B cell (primary cell): Measurements from ENCODE around the gene TRERF1. TPM values are rescaled to one million over a fixed set of nuclear protein-coding genes. Genes with fewer than 3 reads are reported as not detected.

ENCODE experiments used
- ATAC-seq: fragments of 200-7000 bp; cut with Tn5 transposase; one replicate; pipeline ENCODE4 v1.10.0; 2021; ENCODE audit warnings: low read depth, mild to moderate bottlenecking, moderate number of reproducible peaks, moderate library complexity
- CTCF ChIA-PET: fragments of 350-600 bp; sonication (Branson Sonifier 250); formaldehyde crosslinking; loops from one replicate; lab custom pipeline; 2021; ENCODE audit warnings: antibody characterized with exemption, inconsistent platforms; lab: Charles Lee
- POLR2A ChIA-PET: fragments of 350-600 bp; sonication (Branson Sonifier 250); formaldehyde crosslinking; loops from one replicate; lab custom pipeline; 2021; ENCODE audit warnings: antibody characterized with exemption; lab: Charles Lee
- DNase-seq: peaks from one replicate; pipeline ENCODE4 v3.0.0; 2013
- H2AFZ ChIP-seq: 2 replicates; pipeline ENCODE4 v1.6.1; 2012; ENCODE audit warnings: mild to moderate bottlenecking, low read depth, low read length; ENCODE audit not compliant: insufficient read depth, poor library complexity, severe bottlenecking
- H3K27ac ChIP-seq, 2 donors: 1 replicate in 1 of 2; 2 replicates in 1 of 2; pipeline ENCODE4 v1.5.1; 2012 to 2013; ENCODE audit warnings: low read length in 2 of 2, mild to moderate bottlenecking in 2 of 2, moderate library complexity in 1 of 2
- H3K27me3 ChIP-seq, 4 experiments: fragments of 200-600 bp in 1 of 4; sonication (generic) in 1 of 4; replicated peaks in 1 of 4; 1 replicate in 2 of 4; 2 replicates in 2 of 4; pipeline versions ENCODE4 v1.6.1 to v1.7.0; 2013 to 2016; ENCODE audit warnings: low read length in 3 of 4, mild to moderate bottlenecking in 2 of 4, mixed read lengths in 1 of 4, moderate library complexity in 1 of 4; ENCODE audit not compliant: insufficient read depth in 4 of 4, control insufficient read depth in 3 of 4; ENCODE audit errors: control extremely low read depth in 1 of 4
- H3K36me3 ChIP-seq, 2 experiments: replicated peaks in 1 of 2; 1 replicate in 1 of 2; 2 replicates in 1 of 2; pipeline versions ENCODE4 v1.6.1 to v1.7.1; 2013; ENCODE audit warnings: low read length in 1 of 2; ENCODE audit not compliant: insufficient read depth in 2 of 2, control insufficient read depth in 1 of 2; ENCODE audit errors: control extremely low read depth in 1 of 2, extremely low read depth in 1 of 2
- H3K4me1 ChIP-seq, 2 donors: fragments of 200-600 bp in 1 of 2; sonication (generic) in 1 of 2; 1 replicate in 1 of 2; 2 replicates in 1 of 2; pipeline versions ENCODE4 v1.5.1 to v1.6.1; 2013 to 2017; ENCODE audit warnings: low read length in 2 of 2; ENCODE audit not compliant: control insufficient read depth in 2 of 2, insufficient read depth in 2 of 2
- H3K4me2 ChIP-seq: replicated peaks from 2 replicates; pipeline ENCODE3; 2012; ENCODE audit warnings: mild to moderate bottlenecking, low read depth, low read length; ENCODE audit not compliant: poor library complexity, severe bottlenecking
- H3K4me3 ChIP-seq, 5 experiments: fragments of 200-600 bp in 1 of 5; sonication (generic) in 1 of 5; 1 replicate in 3 of 5; 2 replicates in 2 of 5; pipeline versions ENCODE4 v1.5.1 to v1.7.0; 2011 to 2016; ENCODE audit warnings: low read length in 4 of 5, mild to moderate bottlenecking in 4 of 5, low read depth in 2 of 5, control low read depth in 1 of 5, moderate library complexity in 1 of 5; ENCODE audit not compliant: insufficient read depth in 1 of 5; ENCODE audit errors: control extremely low read depth in 1 of 5, extremely low read depth in 1 of 5
- H3K79me2 ChIP-seq: fragments of 200-600 bp; sonication (generic); one replicate; pipeline ENCODE4 v1.6.0; 2016; ENCODE audit warnings: low read length; ENCODE audit not compliant: control insufficient read depth, insufficient read depth
- H3K9ac ChIP-seq: fragments of 200-600 bp; sonication (generic); 2 replicates; pipeline ENCODE4 v1.6.1; 2017; ENCODE audit warnings: mild to moderate bottlenecking, low read length, moderate library complexity
- H3K9me3 ChIP-seq, 3 donors: one replicate each; pipeline versions ENCODE4 v1.6.1 to v1.7.1; 2013; ENCODE audit warnings: low read length in 2 of 3; ENCODE audit not compliant: control insufficient read depth in 2 of 3, insufficient read depth in 1 of 3; ENCODE audit errors: control extremely low read depth in 1 of 3
- H4K20me1 ChIP-seq: 2 replicates; pipeline ENCODE4 v1.6.0; 2012; ENCODE audit warnings: mild to moderate bottlenecking, low read length; ENCODE audit not compliant: insufficient read depth, control insufficient read depth, poor library complexity, severe bottlenecking
- H3K27ac Mint-ChIP-seq: one replicate; pipeline ENCODE4 v1.8.0; 2021; ENCODE audit warnings: mixed read lengths
- H3K27me3 Mint-ChIP-seq: one replicate; pipeline ENCODE4 v1.8.0; 2021; ENCODE audit warnings: mixed read lengths
- H3K4me1 Mint-ChIP-seq: one replicate; pipeline ENCODE4 v1.8.0; 2021; ENCODE audit warnings: mixed read lengths
- H3K4me3 Mint-ChIP-seq: one replicate; pipeline ENCODE4 v1.8.0; 2021; ENCODE audit warnings: mixed read lengths
- H3K9me3 Mint-ChIP-seq: one replicate; pipeline ENCODE4 v1.8.0; 2022; ENCODE audit warnings: mixed read lengths; ENCODE audit not compliant: insufficient read depth
- CTCF ChIP-seq: fragments of 200-600 bp; IDR thresholded peaks from one replicate; pipeline ENCODE4 v1.8.0; 2022; ENCODE audit warnings: antibody characterized with exemption, mild to moderate bottlenecking
- EZH2 ChIP-seq: IDR thresholded peaks from 2 replicates; pipeline ENCODE4 v1.6.1; 2012; ENCODE audit warnings: borderline replicate concordance, low read depth, mild to moderate bottlenecking, moderate library complexity, low read length; ENCODE audit not compliant: insufficient read depth, poor library complexity, severe bottlenecking
- WGBS: methylation state at CpG from one replicate; pipeline ENCODE4 v1.1.5; 2013; ENCODE audit warnings: missing lambda C conversion rate; ENCODE audit not compliant: insufficient coverage; 5-methylcytosine and 5-hydroxymethylcytosine counted together
- intact Hi-C: fragments of 100-400 bp; cut with micrococcal nuclease; formaldehyde crosslinking; loops from one replicate; pipeline ENCODE4 v1.10.0; 2022
- polyA plus RNA-seq: library from polyadenylated mRNA; depleted of rRNA; stranded (reverse); fragments of >200 nt; gene quantifications from 2 replicates; pipeline ENCODE4 v1.2.3, GENCODE V29; 2012
- total RNA-seq, 2 donors: library from RNA; stranded (reverse); fragments of 120-200 nt in 1 of 2; gene quantifications; 1 replicate in 1 of 2; 2 replicates in 1 of 2; pipeline versions ENCODE4 v1.2.3 to v1.2.4, GENCODE V29; 2013 to 2022

TRERF1 gene
- total and polyA plus RNA-seq, 2 donors (not counting 1 experiment from before 2014, with no cell fraction given) = 3.5 to 6.7 TPM

- intact Hi-C loops = loop anchor here (10.0 kb wide), 2 partner anchors 56 to 94 kb away; no protein-coding TSS in a partner anchor
- H3K27ac Mint-ChIP-seq = peak overlapping the region; percentile 76
- ChIA-PET POLR2A (interaction anchor here (0.6 to 0.7 kb wide), 3 partner anchors 96 to 533 kb away, joined by 3 to 4 read pairs (median 4); no protein-coding TSS in a partner anchor), CTCF (interaction anchor here (0.7 to 1.4 kb wide), 2 partner anchors 97 to 369 kb away, joined by 3 to 5 read pairs; no protein-coding TSS in a partner anchor)
- H3K4me1 Mint-ChIP-seq = peaks cover 40% of the 10 kb centered on the region
- peaks cover 28 to 32% of the 10 kb centered on the region in 2 donors for H3K4me1 ChIP-seq
- no peaks in the 10 kb centered on the region for H3K9me3 Mint-ChIP-seq
- H4K20me1 ChIP-seq = no peaks in the 10 kb centered on the region
- peaks cover 18% of the 10 kb centered on the region for H3K27me3 Mint-ChIP-seq
- peak overlapping the region; percentile 82 for H3K4me2 ChIP-seq
- no peaks in the 10 kb centered on the region for H3K79me2 ChIP-seq
- ATAC-seq (no peak), DNase-seq (peak; percentile 32)
- H3K4me3 ChIP-seq = peak overlapping the region; percentile 50 to 71 (median 68)
- WGBS = 10% methylated on average over 10 of the region's 22 CpGs
- H3K9me3 ChIP-seq = no peaks in the 10 kb centered on the region
- no peaks in the 10 kb centered on the region for H3K36me3 ChIP-seq
- H2AFZ ChIP-seq = peak overlapping the region; percentile 78
- H3K9ac ChIP-seq = peak overlapping the region; percentile 61
- H3K4me3 Mint-ChIP-seq = peak overlapping the region; percentile 98
- no peak overlapping the region for H3K27ac ChIP-seq
- TF ChIP-seq CTCF (no peak), EZH2 (no peak)
- peaks cover 0 to 44% (median 8%) of the 10 kb centered on the region in 4 experiments for H3K27me3 ChIP-seq
Measured at GRCh38 chr6:42450477-42451332, 1.0 kb downstream of the TRERF1 start.
